Activated CD8-positive, alpha-beta T cell treated with anti-CD3 and anti-CD28 coated beads for 36 hours (primary cell): ENCODE results near the gene GNGT1. TPM values are rescaled to one million over a fixed set of nuclear protein-coding genes. Genes with fewer than 3 reads are reported as not detected.
A peak's percentile ranks its signal among the peaks of the same experiment; 100 is the strongest.

Source experiments
- ATAC-seq: fragments of 200-7000 bp; cut with Tn5 transposase; one replicate; pipeline ENCODE4 v1.10.0; 2021; ENCODE audit warnings: mild to moderate bottlenecking, moderate library complexity
- CTCF ChIA-PET: fragments of 350-600 bp; sonication (Branson Sonifier 250); formaldehyde crosslinking; loops from one replicate; lab custom pipeline; 2021; ENCODE audit warnings: antibody characterized with exemption; lab: Charles Lee
- POLR2A ChIA-PET: fragments of 350-600 bp; sonication (Branson Sonifier 250); formaldehyde crosslinking; loops from one replicate; lab custom pipeline; 2021; ENCODE audit warnings: antibody characterized with exemption; lab: Charles Lee
- DNase-seq: peaks from one replicate; pipeline ENCODE4 v3.0.0-alpha.2; 2020
- H3K27ac Mint-ChIP-seq: one replicate; pipeline ENCODE4 v1.8.0; 2021; ENCODE audit warnings: mild to moderate bottlenecking, mixed read lengths
- H3K27me3 Mint-ChIP-seq: one replicate; pipeline ENCODE4 v1.8.0; 2021; ENCODE audit warnings: mixed read lengths
- H3K36me3 Mint-ChIP-seq: one replicate; pipeline ENCODE4 v1.8.0; 2021; ENCODE audit warnings: low read depth, mixed read lengths
- H3K4me1 Mint-ChIP-seq: one replicate; pipeline ENCODE4 v1.8.0; 2021; ENCODE audit warnings: low read depth, mixed read lengths
- H3K4me3 Mint-ChIP-seq: one replicate; pipeline ENCODE4 v1.8.0; 2021; ENCODE audit warnings: mild to moderate bottlenecking, moderate library complexity, mixed read lengths
- H3K9me3 Mint-ChIP-seq: one replicate; pipeline ENCODE4 v1.8.0; 2021; ENCODE audit warnings: mixed read lengths
- intact Hi-C: fragments of 100-400 bp; cut with micrococcal nuclease; formaldehyde crosslinking; loops from one replicate; pipeline ENCODE4 v1.10.0; 2022
- total RNA-seq, 2 experiments: library from RNA; stranded (reverse); gene quantifications; one replicate each; pipeline ENCODE4 v1.2.3, GENCODE V29; 2021
- TF ChIP-seq, protein P1 (sequence below): fragments of 200-600 bp; IDR thresholded peaks from one replicate; pipeline ENCODE4 v1.8.0; 2022; ENCODE audit warnings: antibody characterized with exemption, mild to moderate bottlenecking

GNGT1 gene
- total RNA-seq, 2 experiments from 2014 or later: not detected

GRCh38 chr7:93883078-93883916 lies 23.1 kb upstream of the GNGT1 start:
- Mint-ChIP-seq H3K9me3 (peaks cover 5% of the 10 kb centered on the region), H3K36me3 (no peaks in the 10 kb centered on the region), H3K4me3 (no peak overlapping the region), H3K27ac (no peak overlapping the region), H3K27me3 (peaks cover 9% of the 10 kb centered on the region), H3K4me1 (no peaks in the 10 kb centered on the region)
- ATAC-seq (no peak), DNase-seq (no peak)
- TF ChIP-seq, protein P1, sequence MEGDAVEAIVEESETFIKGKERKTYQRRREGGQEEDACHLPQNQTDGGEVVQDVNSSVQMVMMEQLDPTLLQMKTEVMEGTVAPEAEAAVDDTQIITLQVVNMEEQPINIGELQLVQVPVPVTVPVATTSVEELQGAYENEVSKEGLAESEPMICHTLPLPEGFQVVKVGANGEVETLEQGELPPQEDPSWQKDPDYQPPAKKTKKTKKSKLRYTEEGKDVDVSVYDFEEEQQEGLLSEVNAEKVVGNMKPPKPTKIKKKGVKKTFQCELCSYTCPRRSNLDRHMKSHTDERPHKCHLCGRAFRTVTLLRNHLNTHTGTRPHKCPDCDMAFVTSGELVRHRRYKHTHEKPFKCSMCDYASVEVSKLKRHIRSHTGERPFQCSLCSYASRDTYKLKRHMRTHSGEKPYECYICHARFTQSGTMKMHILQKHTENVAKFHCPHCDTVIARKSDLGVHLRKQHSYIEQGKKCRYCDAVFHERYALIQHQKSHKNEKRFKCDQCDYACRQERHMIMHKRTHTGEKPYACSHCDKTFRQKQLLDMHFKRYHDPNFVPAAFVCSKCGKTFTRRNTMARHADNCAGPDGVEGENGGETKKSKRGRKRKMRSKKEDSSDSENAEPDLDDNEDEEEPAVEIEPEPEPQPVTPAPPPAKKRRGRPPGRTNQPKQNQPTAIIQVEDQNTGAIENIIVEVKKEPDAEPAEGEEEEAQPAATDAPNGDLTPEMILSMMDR: no peak
- ChIA-PET POLR2A (no interaction called here), CTCF (interaction anchor here (1.1 kb wide), 1 partner anchor 207 kb away, joined by 3 read pairs; no protein-coding TSS in a partner anchor)
- intact Hi-C loops: loop anchor here (10.0 kb wide), 1 partner anchor 62 kb away; no protein-coding TSS in a partner anchor

DNA sequence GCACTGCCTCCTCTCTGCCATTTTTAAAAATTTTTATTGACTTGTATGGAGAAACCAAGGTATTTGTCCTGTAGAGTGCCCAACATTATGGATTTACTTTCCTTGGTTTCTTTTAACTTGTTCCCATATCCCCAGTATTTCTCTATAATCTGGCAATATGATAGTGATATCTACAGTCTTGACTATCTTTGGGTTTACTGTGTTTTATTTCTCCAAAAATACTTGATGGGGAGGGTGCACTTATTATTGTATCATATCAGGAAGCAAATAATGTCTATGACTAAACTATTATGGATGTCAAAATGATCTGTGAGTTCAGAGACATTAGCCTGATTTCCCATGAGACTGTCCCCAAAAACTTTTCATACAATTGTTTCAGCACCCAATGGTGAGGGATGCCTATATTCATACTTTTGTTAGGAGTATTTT lies 22.4 kb upstream of the GNGT1 start:
- POLR2A ChIA-PET: no interaction called here
- no peaks in the 10 kb centered on the region for H3K36me3 Mint-ChIP-seq
- no peak overlapping the region for H3K4me3 Mint-ChIP-seq
- H3K9me3 Mint-ChIP-seq: peaks cover 5% of the 10 kb centered on the region
- no peak for ATAC-seq
- TF ChIP-seq, protein P1: no peak
- H3K27ac Mint-ChIP-seq: no peak overlapping the region
- CTCF ChIA-PET: no interaction called here
- intact Hi-C loops: loop anchor here (10.0 kb wide), 1 partner anchor 61 kb away; no protein-coding TSS in a partner anchor
- no peaks in the 10 kb centered on the region for H3K4me1 Mint-ChIP-seq
- H3K27me3 Mint-ChIP-seq: peaks cover 11% of the 10 kb centered on the region
- DNase-seq: no peak

GRCh38 chr7:93884541-93884940 lies 21.8 kb upstream of the GNGT1 start:
- H3K27ac Mint-ChIP-seq: no peak overlapping the region
- ATAC-seq (no peak), DNase-seq (no peak)
- no peaks in the 10 kb centered on the region for H3K4me1 Mint-ChIP-seq
- intact Hi-C loops: loop anchor here (10.0 kb wide), 1 partner anchor 60 kb away; no protein-coding TSS in a partner anchor
- no peak overlapping the region for H3K4me3 Mint-ChIP-seq
- POLR2A ChIA-PET: no interaction called here
- TF ChIP-seq, protein P1: no peak
- CTCF ChIA-PET: no interaction called here
- H3K36me3 Mint-ChIP-seq: no peaks in the 10 kb centered on the region
- peaks cover 3% of the 10 kb centered on the region for H3K9me3 Mint-ChIP-seq
- peaks cover 16% of the 10 kb centered on the region for H3K27me3 Mint-ChIP-seq

GRCh38 chr7:93889261-93889660 lies 17.1 kb upstream of the GNGT1 start:
- Mint-ChIP-seq H3K9me3 (no peaks in the 10 kb centered on the region), H3K27me3 (peaks cover 38% of the 10 kb centered on the region), H3K36me3 (no peaks in the 10 kb centered on the region), H3K4me3 (no peak overlapping the region), H3K27ac (no peak overlapping the region), H3K4me1 (peaks cover 11% of the 10 kb centered on the region)
- no peak for ATAC-seq
- intact Hi-C loops: loop anchor here (10.0 kb wide), 1 partner anchor 56 kb away; no protein-coding TSS in a partner anchor
- POLR2A ChIA-PET: no interaction called here
- CTCF ChIA-PET: no interaction called here
- TF ChIP-seq, protein P1: no peak
- no peak for DNase-seq

- peak overlapping the region; percentile 55 for H3K4me3 Mint-ChIP-seq
- ATAC-seq: peak; percentile 45
These were observed 16.3 kb upstream of the GNGT1 start for GRCh38 chr7:93890041-93890463.

More at GRCh38 chr7:93890041-93890463, 16.3 kb upstream of the GNGT1 start:
- Mint-ChIP-seq H3K36me3 (no peaks in the 10 kb centered on the region), H3K4me1 (peaks cover 11% of the 10 kb centered on the region), H3K9me3 (no peaks in the 10 kb centered on the region), H3K27ac (no peak overlapping the region), H3K27me3 (peaks cover 38% of the 10 kb centered on the region)
- ChIA-PET POLR2A (no interaction called here), CTCF (no interaction called here)
- peak; percentile 20 for DNase-seq
- TF ChIP-seq, protein P1: no peak
- intact Hi-C loops: loop anchor here (10.0 kb wide), 1 partner anchor 505 kb away; the partner anchor contains the start of gene COL1A2
